Endothelial cell of hepatic sinusoid (primary cell): ENCODE measurements around the gene DXO.
"Not testable (repeated sequence)": the region's sequence is repeated elsewhere in the genome, so short reads cannot be mapped to it uniquely, and the experiment has no call there.

ENCODE experiments used
- in situ Hi-C: cut with HindIII; loops from 2 replicates; pipeline ENCODE4 v1.10.0; 2017; ENCODE audit warnings: low sequenced_read_pairs

Gene DXO

GRCh38 chr6:31980195-31980876 is 8.4 kb upstream of the DXO start:
- in situ Hi-C loops: not testable (repeated sequence)

- in situ Hi-C loops: no loop called here
Measured at GRCh38 chr6:31979238-31979898, 7.4 kb upstream of the DXO start.

DNA sequence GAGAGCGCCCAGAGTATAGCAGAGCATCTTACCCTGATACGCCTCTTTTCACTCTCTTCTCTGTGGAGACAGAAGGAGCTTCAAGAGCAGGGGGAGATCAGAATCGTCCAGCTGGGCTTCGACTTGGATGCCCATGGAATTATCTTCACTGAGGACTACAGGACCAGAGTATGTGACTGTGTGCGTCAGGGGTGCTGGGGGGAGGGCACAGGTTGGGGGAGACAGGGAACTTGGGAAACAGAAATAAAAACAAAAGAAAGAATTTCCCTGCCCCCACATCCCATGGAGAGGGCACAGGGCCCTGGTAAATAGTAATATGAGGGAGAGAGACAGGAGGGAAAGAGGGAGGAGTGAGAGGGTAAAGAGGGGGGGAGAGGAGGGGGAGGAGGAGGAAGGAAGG is 6.9 kb upstream of the DXO start:
- in situ Hi-C loops: no loop called here

DNA sequence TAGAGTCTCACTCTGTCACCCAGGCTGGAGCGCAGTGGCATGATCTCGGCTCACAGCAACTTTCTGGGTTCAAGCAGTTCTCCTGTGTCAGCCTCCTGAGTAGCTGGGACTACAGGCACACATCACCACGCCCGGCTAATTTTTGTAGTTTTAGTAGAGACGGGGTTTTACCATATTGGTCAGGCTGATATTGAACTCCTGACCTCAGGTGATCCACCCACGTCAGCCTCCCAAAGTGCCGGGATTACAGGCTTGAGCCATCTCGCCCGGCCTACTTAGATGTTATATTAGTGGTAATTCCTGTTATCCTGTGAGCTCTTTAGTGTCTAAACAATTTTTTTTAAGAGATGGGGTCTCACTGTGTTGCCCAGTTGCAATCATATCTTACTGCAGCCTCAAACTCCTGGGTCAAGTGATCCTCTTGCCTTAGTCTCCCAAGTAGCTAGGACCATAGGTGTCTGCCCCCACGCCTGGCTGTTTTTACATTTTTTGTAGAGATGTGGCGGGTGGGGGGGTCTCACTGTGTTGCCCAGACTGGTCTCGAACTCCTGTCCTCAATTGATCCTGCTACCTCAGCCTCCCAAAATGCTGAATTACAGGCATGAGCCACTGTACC is 6.0 kb upstream of the DXO start:
- in situ Hi-C loops: no loop called here

DNA sequence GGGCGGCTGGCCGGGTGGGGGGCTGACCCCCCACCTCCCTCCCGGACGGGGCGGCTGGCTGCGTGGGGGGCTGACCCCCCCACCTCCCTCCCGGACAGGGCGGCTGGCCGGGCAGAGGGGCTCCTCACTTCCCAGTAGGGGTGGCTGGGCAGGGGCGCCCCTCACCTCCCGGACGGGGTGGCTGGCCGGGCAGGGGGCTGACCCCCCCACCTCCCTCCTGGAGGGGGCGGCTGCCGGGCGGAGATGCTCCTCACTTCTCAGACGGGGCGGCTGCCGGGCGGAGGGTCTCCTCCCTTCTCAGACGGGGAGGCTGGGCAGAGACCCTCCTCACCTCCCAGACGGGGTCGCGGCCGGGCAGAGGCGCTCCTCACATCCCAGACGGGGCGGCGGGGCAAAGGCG is 4.1 kb upstream of the DXO start:
- in situ Hi-C loops: not testable (repeated sequence)

DNA sequence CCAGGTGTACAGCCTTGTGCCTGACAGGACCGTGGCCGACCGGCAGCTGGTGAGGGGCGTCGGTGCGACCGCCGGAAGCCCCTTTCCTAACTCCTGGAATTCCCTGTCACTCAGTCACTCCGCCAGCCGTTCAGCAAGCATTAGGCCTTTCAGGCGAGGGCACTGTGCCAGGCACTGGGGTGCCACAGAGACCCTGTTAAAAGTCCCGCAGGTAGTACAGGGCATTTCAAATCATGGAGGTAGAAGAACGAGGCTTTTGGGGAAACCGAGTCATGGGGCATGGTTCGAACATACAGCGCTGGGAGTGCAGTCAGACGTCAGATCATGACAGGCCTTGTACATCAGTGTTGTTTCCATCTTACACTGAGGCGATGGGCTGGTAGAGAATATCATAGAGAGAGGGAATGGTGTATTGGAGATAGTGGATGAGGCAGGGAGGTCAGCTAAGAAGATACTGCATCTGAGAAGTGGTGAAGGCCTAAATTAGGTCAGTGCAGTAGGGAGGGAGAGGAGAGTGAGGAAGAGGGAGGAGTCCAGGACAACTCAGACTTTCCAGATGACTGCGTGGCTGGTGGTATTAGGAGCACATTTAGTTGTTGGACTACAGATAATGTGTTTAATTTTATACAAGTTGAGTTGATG is 892 bp upstream of the DXO start:
- in situ Hi-C loops: no loop called here

GRCh38 chr6:31971279-31971992 is 502 bp downstream of the DXO start:
- in situ Hi-C loops: no loop called here

GRCh38 chr6:31970604-31971271 is 1.2 kb downstream of the DXO start:
- in situ Hi-C loops: no loop called here

- in situ Hi-C loops: no loop called here
Measured at GRCh38 chr6:31969712-31970603, 2.0 kb downstream of the DXO start.

- in situ Hi-C loops: no loop called here
Measured at GRCh38 chr6:31968791-31969711, 2.9 kb downstream of the DXO start.

GRCh38 chr6:31968326-31968725 is 3.6 kb downstream of the DXO start:
- in situ Hi-C loops: no loop called here

GRCh38 chr6:31967926-31968320 is 4.0 kb downstream of the DXO start:
- in situ Hi-C loops: no loop called here

- in situ Hi-C loops: no loop called here
Measured at GRCh38 chr6:31966997-31967925, 4.7 kb downstream of the DXO start.

DNA sequence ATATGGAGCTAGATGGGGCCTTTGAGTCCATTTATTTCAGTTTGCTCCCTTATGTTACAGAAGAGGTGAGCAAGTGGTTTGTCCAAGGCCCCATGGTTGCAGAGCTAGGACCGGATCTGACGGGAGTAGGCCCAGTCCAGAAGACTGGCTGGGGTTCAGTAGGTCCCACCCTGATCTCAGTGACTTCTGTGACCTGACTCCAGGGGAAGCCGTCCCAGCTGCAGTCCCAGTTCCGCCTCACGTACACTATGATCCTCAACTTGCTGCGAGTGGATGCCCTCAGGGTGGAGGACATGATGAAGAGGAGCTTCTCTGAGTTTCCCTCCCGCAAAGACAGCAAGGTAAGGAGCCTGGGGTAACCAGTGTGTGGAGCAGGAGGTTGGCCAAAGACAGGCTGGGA is 5.4 kb downstream of the DXO start:
- in situ Hi-C loops: no loop called here

DNA sequence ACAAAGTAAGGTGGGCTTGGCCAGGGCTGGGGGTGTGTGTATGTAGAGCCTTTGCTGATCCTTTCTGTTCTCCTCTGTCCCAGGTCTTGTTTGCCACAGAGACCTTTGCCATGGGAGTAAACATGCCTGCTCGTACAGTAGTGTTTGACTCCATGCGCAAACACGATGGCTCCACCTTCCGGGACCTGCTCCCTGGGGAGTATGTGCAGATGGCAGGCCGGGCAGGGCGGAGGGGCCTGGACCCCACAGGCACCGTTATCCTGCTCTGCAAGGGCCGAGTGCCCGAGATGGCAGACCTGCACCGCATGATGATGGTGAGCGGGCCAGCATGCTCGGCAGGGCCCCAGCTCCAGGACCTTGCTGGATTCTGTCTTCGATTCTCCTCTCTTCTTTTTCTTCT is 6.2 kb downstream of the DXO start:
- in situ Hi-C loops: no loop called here

DNA sequence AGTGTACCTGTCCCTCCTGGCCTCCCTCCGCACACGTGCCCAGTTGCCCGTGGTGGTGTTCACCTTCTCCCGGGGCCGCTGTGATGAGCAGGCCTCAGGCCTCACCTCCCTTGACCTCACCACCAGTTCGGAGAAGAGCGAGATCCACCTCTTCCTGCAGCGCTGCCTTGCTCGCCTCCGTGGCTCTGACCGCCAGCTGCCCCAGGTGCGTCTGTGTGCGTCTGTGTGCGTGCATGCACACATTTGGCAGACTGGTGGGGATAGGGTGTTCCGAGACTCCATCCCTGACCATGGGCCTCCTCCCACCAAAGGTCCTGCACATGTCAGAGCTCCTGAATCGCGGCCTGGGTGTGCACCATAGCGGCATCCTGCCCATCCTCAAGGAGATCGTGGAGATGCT is 8.0 kb downstream of the DXO start:
- in situ Hi-C loops: no loop called here

DNA sequence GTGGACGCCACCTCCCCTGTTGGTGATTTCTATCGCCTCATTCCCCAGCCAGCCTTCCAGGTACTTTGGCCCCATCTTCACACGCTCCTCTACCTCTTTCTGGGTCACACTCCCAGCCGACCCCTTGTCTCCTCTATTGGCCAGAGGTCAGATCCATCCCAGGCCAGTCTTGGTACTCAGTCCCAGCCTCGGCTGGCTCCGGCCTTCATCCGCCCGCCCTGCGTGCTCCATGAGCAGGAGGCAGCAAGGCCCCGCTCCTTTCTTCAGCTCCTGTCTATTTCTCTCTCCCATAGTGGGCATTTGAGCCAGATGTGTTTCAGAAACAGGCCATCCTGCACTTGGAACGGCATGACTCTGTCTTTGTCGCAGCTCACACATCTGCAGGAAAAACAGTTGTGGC is 10.3 kb downstream of the DXO start:
- in situ Hi-C loops: no loop called here
